SK-N-SH treated with all-trans-retinoic acid at 6 μM for 48 hours (cell line): Measurements from ENCODE around the gene GNAZ.

Experiments
- ATAC-seq: fragments of 200-7000 bp; cut with Tn5 transposase; 3 replicates; pipeline ENCODE4 v1.9.1; 2020; ENCODE audit warnings: mild to moderate bottlenecking, moderate library complexity
- ARNTL ChIP-seq: fragments of 450-650 bp; formaldehyde crosslinking; IDR thresholded peaks from 2 replicates; pipeline ENCODE4 v1.5.0; 2020; ENCODE audit warnings: low read depth, mild to moderate bottlenecking, moderate library complexity, borderline replicate concordance
- BACH2 ChIP-seq: fragments of 250-450 bp; sonication (Bioruptor Pico); IDR thresholded peaks from 2 replicates; pipeline ENCODE4 v1.9.0; 2021; ENCODE audit warnings: mild to moderate bottlenecking, borderline replicate concordance
- CREB5 ChIP-seq: fragments of 250-450 bp; sonication (Bioruptor Pico); IDR thresholded peaks from 2 replicates; pipeline ENCODE4 v1.5.1; 2020; ENCODE audit warnings: low read depth, mild to moderate bottlenecking, moderate library complexity
- CSDC2 ChIP-seq: fragments of 250-450 bp; sonication (Bioruptor Pico); IDR thresholded peaks from 2 replicates; pipeline ENCODE4 v1.5.0; 2020; ENCODE audit warnings: mild to moderate bottlenecking, moderate library complexity
- CSRNP3 ChIP-seq: fragments of 250-450 bp; sonication (Bioruptor Pico); IDR thresholded peaks from 2 replicates; pipeline ENCODE4 v1.5.1; 2021; ENCODE audit warnings: mild to moderate bottlenecking, moderate library complexity
- ESRRG ChIP-seq: fragments of 250-450 bp; sonication (Bioruptor Pico); IDR thresholded peaks from 2 replicates; pipeline ENCODE4 v1.6.1; 2021; ENCODE audit warnings: mild to moderate bottlenecking
- GLIS3 ChIP-seq: fragments of 250-450 bp; sonication (Bioruptor Pico); IDR thresholded peaks from 2 replicates; pipeline ENCODE4 v1.5.0; 2020; ENCODE audit warnings: mild to moderate bottlenecking, moderate library complexity
- OSR1 ChIP-seq: fragments of 250-450 bp; sonication (Bioruptor Pico); IDR thresholded peaks from 2 replicates; pipeline ENCODE4 v1.8.0; 2022; ENCODE audit warnings: moderate library complexity, mild to moderate bottlenecking, inconsistent platforms
- PATZ1 ChIP-seq: fragments of 250-450 bp; sonication (Bioruptor Pico); IDR thresholded peaks from 2 replicates; pipeline ENCODE4 v1.8.0; 2020; ENCODE audit warnings: mild to moderate bottlenecking, moderate library complexity, borderline replicate concordance
- POU6F1 ChIP-seq: fragments of 250-450 bp; sonication (Bioruptor Pico); IDR thresholded peaks from 2 replicates; pipeline ENCODE4 v1.8.0; 2021; ENCODE audit warnings: low read depth, mild to moderate bottlenecking, moderate library complexity, borderline replicate concordance
- PPARA ChIP-seq: fragments of 250-450 bp; sonication (Bioruptor Pico); IDR thresholded peaks from 2 replicates; pipeline ENCODE4 v1.5.0; 2020; ENCODE audit warnings: mild to moderate bottlenecking, borderline replicate concordance
- TCF4 ChIP-seq: fragments of 250-450 bp; sonication (Bioruptor Pico); IDR thresholded peaks from 2 replicates; pipeline ENCODE4 v1.8.0; 2021; ENCODE audit warnings: mild to moderate bottlenecking, moderate library complexity, borderline replicate concordance
- TOX ChIP-seq: fragments of 250-450 bp; sonication (Bioruptor Pico); IDR thresholded peaks from 2 replicates; pipeline ENCODE4 v1.8.0; 2021; ENCODE audit warnings: mild to moderate bottlenecking, moderate library complexity, borderline replicate concordance
- ZC3H10 ChIP-seq: fragments of 250-450 bp; sonication (Bioruptor Pico); IDR thresholded peaks from 2 replicates; pipeline ENCODE4 v1.5.1; 2021; ENCODE audit warnings: mild to moderate bottlenecking, moderate library complexity
- ZFP30 ChIP-seq: fragments of 450-650 bp; formaldehyde crosslinking; IDR thresholded peaks from 2 replicates; pipeline ENCODE4 v1.5.0; 2022; ENCODE audit warnings: mild to moderate bottlenecking, moderate library complexity
- ZNF70 ChIP-seq: fragments of 450-650 bp; formaldehyde crosslinking; IDR thresholded peaks from 2 replicates; pipeline ENCODE4 v1.5.0; 2020; ENCODE audit warnings: mild to moderate bottlenecking, moderate library complexity
- ZNF8 ChIP-seq: fragments of 450-650 bp; formaldehyde crosslinking; IDR thresholded peaks from 2 replicates; pipeline ENCODE4 v1.5.0; 2020; ENCODE audit warnings: mild to moderate bottlenecking, moderate library complexity

The GNAZ gene

GRCh38 chr22:23121000-23121421, 50.7 kb downstream of the GNAZ start (continued):
- TF ChIP-seq PATZ1 (CRISPR knock-in tag) (no peak), ZC3H10 (no peak), BACH2 (CRISPR knock-in tag) (no peak), ARNTL (CRISPR knock-in tag) (no peak), TCF4 (CRISPR knock-in tag) (no peak), ZNF8 (CRISPR knock-in tag) (no peak)
- TF ChIP-seq, all 23 proteins: peak for 0

GRCh38 chr22:23121424-23121823, 51.1 kb downstream of the GNAZ start:
- TF ChIP-seq CREB5 (CRISPR knock-in tag) (no peak), ZNF8 (CRISPR knock-in tag) (no peak), TOX (CRISPR knock-in tag) (no peak), PPARA (CRISPR knock-in tag) (no peak), TCF4 (CRISPR knock-in tag) (no peak), ARNTL (CRISPR knock-in tag) (no peak), ZNF70 (CRISPR knock-in tag) (no peak), OSR1 (CRISPR knock-in tag) (no peak), ZFP30 (CRISPR knock-in tag) (no peak), ESRRG (CRISPR knock-in tag) (no peak)

GRCh38 chr22:23122216-23122957, 52.1 kb downstream of the GNAZ start:
- no peak for TF ChIP-seq BACH2 (CRISPR knock-in tag)
- no peak for TF ChIP-seq GLIS3 (CRISPR knock-in tag)
- no peak for TF ChIP-seq OSR1 (CRISPR knock-in tag)
- TF ChIP-seq ARNTL (CRISPR knock-in tag): no peak
- TF ChIP-seq POU6F1 (CRISPR knock-in tag): no peak
- TF ChIP-seq ESRRG (CRISPR knock-in tag): no peak
- no peak for TF ChIP-seq PPARA (CRISPR knock-in tag)
- TF ChIP-seq ZNF70 (CRISPR knock-in tag): no peak
- TF ChIP-seq CSDC2 (CRISPR knock-in tag): no peak
- no peak for TF ChIP-seq PATZ1 (CRISPR knock-in tag)
- no peak for TF ChIP-seq CSRNP3
- TF ChIP-seq CREB5 (CRISPR knock-in tag): no peak
- TF ChIP-seq ZNF8 (CRISPR knock-in tag): no peak
- no peak for ATAC-seq

More at GRCh38 chr22:23121424-23121823, 51.1 kb downstream of the GNAZ start:
- no peak for ATAC-seq
